ENCODE data around the gene PUS7L. TPM values are rescaled to one million over a fixed set of nuclear protein-coding genes. Genes with fewer than 3 reads are reported as not detected.
"Not testable (repeated sequence)": the region's sequence is repeated elsewhere in the genome, so short reads cannot be mapped to it uniquely, and the experiment has no call there.

Gene PUS7L
- total RNA-seq, 1 experiment from 2014 or later, result 15.3 TPM

- no peaks in the 10 kb centered on the region for H3K27me3 ChIP-seq (ENCODE audit: insufficient read depth, low read length)
- H3K79me2 ChIP-seq (ENCODE audit: insufficient read depth, low read length), result no peaks in the 10 kb centered on the region
- no peak for TF ChIP-seq REST (IDR thresholded peaks at IDR 0.05; ENCODE audit: low read depth)
- no peak for TF ChIP-seq ZFX (IDR thresholded peaks at IDR 0.05)
- no peak for TF ChIP-seq ELF1 (IDR thresholded peaks at IDR 0.05; ENCODE audit: borderline replicate concordance, low read depth)
- no peak for TF ChIP-seq SP1 (IDR thresholded peaks at IDR 0.05; ENCODE audit: low read depth)
- TF ChIP-seq RAD21 (IDR thresholded peaks at IDR 0.05; ENCODE audit: low read depth), result no peak
- no peak for TF ChIP-seq CEBPB (IDR thresholded peaks at IDR 0.05; ENCODE audit: low read depth)
- no peak for TF ChIP-seq TCF7L2 (IDR thresholded peaks at IDR 0.05; ENCODE audit: borderline replicate concordance, extremely low read depth, insufficient read depth, insufficient read length)
- no peak for TF ChIP-seq JUND (IDR thresholded peaks at IDR 0.05)
- TF ChIP-seq SIN3A (IDR thresholded peaks at IDR 0.05; ENCODE audit: low read depth), result no peak
- no peak for TF ChIP-seq ZBTB33 (IDR thresholded peaks at IDR 0.05; ENCODE audit: extremely low read depth, insufficient replicate concordance, low read length)
- TF ChIP-seq POLR2AphosphoS5 (IDR thresholded peaks at IDR 0.05; ENCODE audit: low read depth, low read length), result no peak
- no peak for TF ChIP-seq EZH2phosphoT487 (IDR thresholded peaks at IDR 0.05; ENCODE audit: borderline replicate concordance)
- no peak for TF ChIP-seq CBX3 (IDR thresholded peaks at IDR 0.05; ENCODE audit: low read depth)
- no peak for TF ChIP-seq POLR2A (IDR thresholded peaks at IDR 0.05; ENCODE audit: borderline replicate concordance, extremely low read depth, insufficient read depth, insufficient read length)
- TF ChIP-seq FOSL1 (IDR thresholded peaks at IDR 0.05; ENCODE audit: low read depth), result no peak
- TF ChIP-seq YY1 (IDR thresholded peaks at IDR 0.05; ENCODE audit: extremely low read depth, insufficient replicate concordance, low read depth, low read length), result no peak
- no peak for TF ChIP-seq ZNF274 (IDR thresholded peaks at IDR 0.05; ENCODE audit: low read depth, low read length)
- TF ChIP-seq ATF3 (IDR thresholded peaks at IDR 0.05), result no peak
- BruUV-seq (replicated peaks), result no TSS peak
- DNase-seq (ENCODE audit: low read depth, low spot score) (no peak), ATAC-seq (no peak)
- H4K20me1 ChIP-seq (ENCODE audit: insufficient read depth), result no peaks in the 10 kb centered on the region
- ChIA-PET POLR2A (no interaction called here), RAD21 (ENCODE audit: low non-redundant PET in 1 of 2, low total read pairs in 2 of 2, uncharacterized antibody in 2 of 2, unreplicated experiment in 2 of 2) (no interaction called here), CTCF (no interaction called here)
- H3K9me2 ChIP-seq (ENCODE audit: insufficient read depth), result no peaks in the 10 kb centered on the region; the same call in 1 of the 2 replicates
- intact Hi-C loops (cut with micrococcal nuclease), result no loop called here
- no peak overlapping the region for H3K4me3 ChIP-seq (replicated peaks in 1 of 2; ENCODE audit: low read depth in 1 of 2, low read length in 2 of 2)
- H3K36me3 ChIP-seq (ENCODE audit: control insufficient read depth in 1 of 2, insufficient read depth in 2 of 2, low read length in 2 of 2), result no peaks in the 10 kb centered on the region
- H3K4me1 ChIP-seq (ENCODE audit: control insufficient read depth in 1 of 2, insufficient read depth in 2 of 2, low read length in 2 of 2), result no peaks in the 10 kb centered on the region
- H2AFZ ChIP-seq (ENCODE audit: low read depth, low read length, poor library complexity, severe bottlenecking), result no peak overlapping the region
- H3K9ac ChIP-seq (ENCODE audit: low read length), result no peak overlapping the region
- H3K4me2 ChIP-seq (ENCODE audit: low read length), result no peak overlapping the region
- H3K27ac ChIP-seq (ENCODE audit: low read depth, low read length), result no peak overlapping the region
- H3K9me3 ChIP-seq (ENCODE audit: control insufficient read depth in 1 of 2, insufficient read depth in 1 of 2, low read depth in 1 of 2, low read length in 2 of 2), result no peaks in the 10 kb centered on the region
Measured at GRCh38 chr12:43711348-43711747, 47.2 kb downstream of the PUS7L start.

GRCh38 chr12:43703772-43704171, 54.8 kb downstream of the PUS7L start:
- H3K4me2 ChIP-seq (ENCODE audit: low read length); ATAC-seq; intact Hi-C loops (cut with micrococcal nuclease); H3K9me3 ChIP-seq (ENCODE audit: control insufficient read depth in 1 of 2, insufficient read depth in 1 of 2, low read depth in 1 of 2, low read length in 2 of 2); H3K9me2 ChIP-seq (ENCODE audit: insufficient read depth); DNase-seq (ENCODE audit: low read depth, low spot score); H3K4me3 ChIP-seq (replicated peaks in 1 of 2; ENCODE audit: low read depth in 1 of 2, low read length in 2 of 2); H3K9ac ChIP-seq (ENCODE audit: low read length); BruUV-seq (replicated peaks); H3K79me2 ChIP-seq (ENCODE audit: insufficient read depth, low read length); CTCF ChIA-PET; H3K27ac ChIP-seq (ENCODE audit: low read depth, low read length); H3K4me1 ChIP-seq (ENCODE audit: control insufficient read depth in 1 of 2, insufficient read depth in 2 of 2, low read length in 2 of 2); H3K36me3 ChIP-seq (ENCODE audit: control insufficient read depth in 1 of 2, insufficient read depth in 2 of 2, low read length in 2 of 2); H2AFZ ChIP-seq (ENCODE audit: low read depth, low read length, poor library complexity, severe bottlenecking); H4K20me1 ChIP-seq (ENCODE audit: insufficient read depth); RAD21 ChIA-PET (ENCODE audit: low non-redundant PET in 1 of 2, low total read pairs in 2 of 2, uncharacterized antibody in 2 of 2, unreplicated experiment in 2 of 2); POLR2A ChIA-PET; H3K27me3 ChIP-seq (ENCODE audit: insufficient read depth, low read length): not testable (repeated sequence)

Data from HCT116 (cell line).